Measurements from ENCODE around the gene GPR162.

DNA sequence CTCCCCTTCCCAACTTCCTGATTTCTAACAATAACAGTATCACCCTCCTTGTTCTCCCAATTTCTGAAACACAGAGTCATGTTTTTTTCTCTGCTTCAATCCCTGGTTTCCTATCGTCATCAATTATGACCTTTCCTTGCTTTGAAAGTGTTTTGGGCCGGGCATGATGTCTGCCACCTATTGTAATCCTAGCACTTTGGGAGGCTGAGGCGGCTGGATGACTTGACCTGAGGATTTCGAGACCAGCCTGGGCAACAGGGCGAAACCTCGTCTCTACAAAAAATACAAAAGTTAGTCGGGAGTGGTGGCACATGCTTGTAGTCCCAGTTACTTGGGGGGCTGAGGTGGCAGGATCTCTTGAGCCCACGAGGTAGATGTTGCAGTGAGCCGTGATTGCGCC lies 12.6 kb upstream of the GPR162 start:
- no peak for TF ChIP-seq POLR2A (IDR thresholded peaks at IDR 0.05)
- TF ChIP-seq, protein P1, sequence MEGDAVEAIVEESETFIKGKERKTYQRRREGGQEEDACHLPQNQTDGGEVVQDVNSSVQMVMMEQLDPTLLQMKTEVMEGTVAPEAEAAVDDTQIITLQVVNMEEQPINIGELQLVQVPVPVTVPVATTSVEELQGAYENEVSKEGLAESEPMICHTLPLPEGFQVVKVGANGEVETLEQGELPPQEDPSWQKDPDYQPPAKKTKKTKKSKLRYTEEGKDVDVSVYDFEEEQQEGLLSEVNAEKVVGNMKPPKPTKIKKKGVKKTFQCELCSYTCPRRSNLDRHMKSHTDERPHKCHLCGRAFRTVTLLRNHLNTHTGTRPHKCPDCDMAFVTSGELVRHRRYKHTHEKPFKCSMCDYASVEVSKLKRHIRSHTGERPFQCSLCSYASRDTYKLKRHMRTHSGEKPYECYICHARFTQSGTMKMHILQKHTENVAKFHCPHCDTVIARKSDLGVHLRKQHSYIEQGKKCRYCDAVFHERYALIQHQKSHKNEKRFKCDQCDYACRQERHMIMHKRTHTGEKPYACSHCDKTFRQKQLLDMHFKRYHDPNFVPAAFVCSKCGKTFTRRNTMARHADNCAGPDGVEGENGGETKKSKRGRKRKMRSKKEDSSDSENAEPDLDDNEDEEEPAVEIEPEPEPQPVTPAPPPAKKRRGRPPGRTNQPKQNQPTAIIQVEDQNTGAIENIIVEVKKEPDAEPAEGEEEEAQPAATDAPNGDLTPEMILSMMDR (IDR thresholded peaks at IDR 0.05): no peak
